ENCODE data around the gene GPR68. TPM values are rescaled to one million over a fixed set of nuclear protein-coding genes. Genes with fewer than 3 reads are reported as not detected.
A peak's percentile ranks its signal among the peaks of the same experiment; 100 is the strongest.
"Not testable (repeated sequence)": the region's sequence is repeated elsewhere in the genome, so short reads cannot be mapped to it uniquely, and the experiment has no call there.

GPR68 gene
- total RNA-seq, 2 donors from 2014 or later, result 36.8 to 44.8 TPM

DNA sequence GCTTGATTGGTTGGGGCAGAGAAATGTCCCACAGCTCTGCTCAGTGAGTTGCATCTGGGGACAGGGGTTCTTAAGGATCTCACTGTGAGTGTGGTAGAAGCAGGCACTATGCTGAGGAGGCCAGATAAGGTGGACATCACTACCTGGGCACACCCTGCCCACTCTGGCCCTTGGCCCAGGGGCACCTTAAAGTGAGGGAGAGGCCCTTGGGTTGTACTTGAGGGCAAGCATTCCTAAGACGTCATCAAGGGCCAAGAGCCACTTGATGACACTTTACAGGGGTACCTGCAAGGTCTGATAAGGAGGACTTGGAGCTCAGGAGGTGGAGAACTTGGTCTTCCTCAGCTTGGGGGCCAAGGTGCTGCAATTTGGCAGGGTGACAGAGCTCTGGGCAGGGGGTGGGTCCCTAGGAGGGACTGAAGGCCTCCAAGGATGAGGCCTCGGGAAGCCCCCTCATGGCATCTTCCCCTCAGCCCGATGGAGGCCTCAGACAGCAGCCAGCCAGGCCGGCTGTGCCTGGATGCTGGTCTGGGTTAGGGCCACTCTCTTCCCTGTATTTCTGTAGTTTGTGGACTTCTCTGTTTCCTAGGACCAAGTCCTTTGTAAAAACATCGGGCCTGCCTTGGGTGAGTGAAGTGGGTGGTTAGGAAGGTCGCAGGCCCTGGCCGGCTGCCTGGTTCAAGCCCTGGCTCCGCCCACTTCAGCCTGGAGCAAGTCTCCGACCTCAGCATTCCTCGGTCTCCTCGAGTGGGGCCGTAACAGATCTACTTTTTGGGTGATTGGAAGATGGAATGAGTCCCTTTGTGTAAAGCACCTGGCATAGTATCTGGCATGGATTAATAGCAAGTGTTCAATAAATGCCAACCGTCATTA, 24.8 kb downstream of the GPR68 start:
- Mint-ChIP-seq H3K27me3 (no peaks in the 10 kb centered on the region), H3K9me3 (peaks cover 4% of the 10 kb centered on the region), H3K36me3 (ENCODE audit: low read depth) (peaks cover 50% of the 10 kb centered on the region), H3K4me3 (no peak overlapping the region), H3K27ac (peak overlapping the region; percentile 81), H3K4me1 (peaks cover 26% of the 10 kb centered on the region)
- no peak for ATAC-seq (replicated peaks)

DNA sequence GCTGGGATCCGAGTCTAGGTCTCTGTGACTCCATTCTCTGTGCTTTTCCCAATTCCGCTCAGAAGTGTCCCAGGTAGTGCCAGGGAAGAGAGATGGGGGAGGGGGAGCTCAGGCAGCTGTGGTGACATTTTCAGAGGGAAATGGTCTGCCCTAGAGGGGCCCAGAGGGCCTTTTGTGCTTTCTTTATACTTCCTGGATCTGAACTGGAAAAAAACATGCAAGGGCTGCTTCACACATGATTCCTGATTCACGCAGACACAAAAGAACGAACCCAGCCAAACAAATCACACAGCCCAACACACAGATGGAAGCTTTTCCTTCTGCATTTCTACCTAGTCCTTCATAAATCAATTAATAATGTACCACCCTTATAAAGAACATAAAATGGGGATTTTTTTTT, 26.5 kb downstream of the GPR68 start:
- H3K36me3 Mint-ChIP-seq (ENCODE audit: low read depth), result peaks cover 53% of the 10 kb centered on the region

DNA sequence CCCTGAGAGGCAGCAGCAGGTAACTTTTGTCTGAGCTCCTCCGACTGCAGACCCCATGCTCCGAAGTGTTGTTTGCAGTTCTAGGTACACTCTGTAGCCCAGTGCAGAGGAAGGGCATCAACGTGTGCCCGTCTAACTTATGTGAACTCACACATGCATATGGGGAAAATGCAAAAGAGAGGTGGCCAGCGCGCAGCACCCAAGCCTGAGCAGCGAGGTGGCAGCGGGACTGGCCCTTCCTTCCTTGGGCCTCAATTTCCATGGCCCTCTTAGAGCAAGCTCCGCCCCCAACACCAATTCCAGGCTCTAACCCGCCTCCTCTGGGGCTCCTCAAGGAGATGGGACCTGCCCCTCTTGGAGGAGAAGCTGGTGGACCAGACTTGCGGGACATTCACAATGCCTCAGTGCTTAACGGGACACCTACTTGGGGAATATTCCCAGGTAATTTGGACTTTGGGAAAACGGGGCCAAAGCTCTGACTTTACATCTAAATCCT, 27.7 kb downstream of the GPR68 start:
- H3K27ac Mint-ChIP-seq, result no peak overlapping the region
- H3K4me1 Mint-ChIP-seq, result peaks cover 12% of the 10 kb centered on the region
- ATAC-seq (replicated peaks), result no peak
- peaks cover 52% of the 10 kb centered on the region for H3K36me3 Mint-ChIP-seq (ENCODE audit: low read depth)
- no peaks in the 10 kb centered on the region for H3K27me3 Mint-ChIP-seq
- no peaks in the 10 kb centered on the region for H3K9me3 Mint-ChIP-seq
- no peak overlapping the region for H3K4me3 Mint-ChIP-seq

More for the DNA sequence above, 26.5 kb downstream of the GPR68 start:
- no peak overlapping the region for H3K4me3 Mint-ChIP-seq
- H3K27me3 Mint-ChIP-seq, result no peaks in the 10 kb centered on the region
- no peaks in the 10 kb centered on the region for H3K9me3 Mint-ChIP-seq
- peak overlapping the region; percentile 65 for H3K27ac Mint-ChIP-seq
- ATAC-seq (replicated peaks), result no peak
- peaks cover 20% of the 10 kb centered on the region for H3K4me1 Mint-ChIP-seq

DNA sequence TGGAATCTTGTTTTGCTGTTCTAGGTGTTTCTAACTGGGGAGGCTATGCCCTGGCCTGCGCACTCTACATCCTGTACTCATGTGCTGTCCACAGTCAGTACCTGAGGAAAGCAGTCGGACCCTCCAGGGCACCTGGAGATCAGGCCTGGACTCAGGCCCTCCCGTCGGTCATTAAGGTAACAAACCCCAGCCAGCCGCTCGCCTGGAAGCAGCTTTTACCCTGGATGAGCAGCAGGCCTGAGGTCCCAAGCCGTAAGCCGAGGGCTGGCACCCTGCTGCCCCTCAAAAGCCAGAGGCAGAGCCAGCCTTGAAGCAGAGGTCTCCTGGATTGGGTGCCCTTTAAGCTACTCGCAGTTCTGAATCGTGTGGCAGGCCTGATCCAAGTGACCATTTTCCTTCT, 29.1 kb downstream of the GPR68 start:
- H3K27me3 Mint-ChIP-seq, result no peaks in the 10 kb centered on the region

DNA sequence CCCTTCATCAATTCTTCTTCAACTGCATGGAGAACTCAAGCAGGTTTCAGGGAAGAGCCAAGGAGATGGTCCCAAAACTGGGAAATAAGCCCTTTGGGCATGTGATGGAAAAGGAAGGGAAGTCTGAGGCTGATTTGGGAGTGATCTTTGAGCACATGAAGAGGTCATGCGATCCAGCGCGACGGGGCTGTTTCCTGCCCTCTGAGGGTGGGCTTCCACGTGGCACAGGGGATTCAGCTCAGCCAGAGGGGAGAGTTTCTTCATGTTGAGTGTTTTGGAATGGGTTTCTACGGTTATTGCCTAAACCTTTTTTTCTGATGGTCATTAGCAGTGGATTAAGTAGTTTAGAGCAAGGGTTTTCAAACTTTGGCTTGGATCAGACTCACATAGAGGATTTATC, 30.2 kb downstream of the GPR68 start:
- Mint-ChIP-seq H3K27ac (peak overlapping the region; percentile 29), H3K36me3 (ENCODE audit: low read depth) (peaks cover 64% of the 10 kb centered on the region), H3K4me3 (no peak overlapping the region), H3K4me1 (peaks cover 14% of the 10 kb centered on the region), H3K27me3 (no peaks in the 10 kb centered on the region), H3K9me3 (no peaks in the 10 kb centered on the region)
- no peak for ATAC-seq (replicated peaks)

More for the DNA sequence above, 29.1 kb downstream of the GPR68 start:
- Mint-ChIP-seq H3K4me1 (peaks cover 9% of the 10 kb centered on the region), H3K4me3 (no peak overlapping the region), H3K36me3 (ENCODE audit: low read depth) (peaks cover 58% of the 10 kb centered on the region), H3K27ac (peak overlapping the region; percentile 76), H3K9me3 (no peaks in the 10 kb centered on the region)
- no peak for ATAC-seq (replicated peaks)

DNA sequence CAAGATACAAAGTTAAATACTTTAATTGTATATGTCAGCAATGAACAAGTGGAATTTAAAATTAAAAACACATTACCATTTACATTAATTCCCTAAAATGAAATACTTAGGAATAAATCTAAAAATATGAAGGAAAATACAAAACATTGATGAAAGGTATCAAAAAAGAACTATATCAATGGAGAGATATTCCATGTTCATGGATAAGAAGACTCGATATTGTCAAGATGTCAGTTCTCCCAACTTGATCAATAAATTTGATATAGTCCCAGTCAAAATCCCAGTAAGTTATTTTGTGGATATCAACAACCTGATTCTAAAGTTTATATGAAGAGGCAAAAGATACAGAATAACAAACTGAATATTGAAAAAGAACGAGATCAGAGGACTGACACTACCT, 33.5 kb downstream of the GPR68 start:
- Mint-ChIP-seq H3K27ac (no peak overlapping the region), H3K4me1 (peaks cover 14% of the 10 kb centered on the region), H3K27me3 (no peaks in the 10 kb centered on the region), H3K4me3 (no peak overlapping the region), H3K36me3 (ENCODE audit: low read depth) (peaks cover 80% of the 10 kb centered on the region), H3K9me3 (no peaks in the 10 kb centered on the region)
- ATAC-seq (replicated peaks), result no peak

DNA sequence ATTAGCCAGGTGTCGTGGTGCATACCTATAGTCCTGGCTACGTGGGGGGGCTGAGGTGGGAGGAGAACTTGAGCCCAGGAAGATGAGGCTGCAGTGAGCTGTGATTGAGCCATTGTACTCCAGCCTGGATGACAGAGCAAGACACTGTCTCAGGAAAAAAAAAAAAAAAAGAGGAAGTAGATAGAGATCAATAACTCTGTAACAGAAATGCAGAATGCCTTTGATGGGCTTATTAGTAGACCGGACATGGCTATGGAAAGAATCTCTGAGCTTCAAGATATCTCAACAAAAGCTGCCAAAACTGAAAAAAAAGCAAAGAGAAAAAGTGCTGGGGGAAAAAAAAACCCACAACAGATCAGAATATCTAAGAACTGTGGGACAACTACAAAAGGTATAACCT, 37.5 kb downstream of the GPR68 start:
- no peak overlapping the region for H3K4me3 Mint-ChIP-seq
- H3K27me3 Mint-ChIP-seq, result no peaks in the 10 kb centered on the region
- no peaks in the 10 kb centered on the region for H3K9me3 Mint-ChIP-seq
- peaks cover 98% of the 10 kb centered on the region for H3K36me3 Mint-ChIP-seq (ENCODE audit: low read depth)
- H3K4me1 Mint-ChIP-seq, result peaks cover 15% of the 10 kb centered on the region
- no peak overlapping the region for H3K27ac Mint-ChIP-seq
- ATAC-seq (replicated peaks), result no peak

DNA sequence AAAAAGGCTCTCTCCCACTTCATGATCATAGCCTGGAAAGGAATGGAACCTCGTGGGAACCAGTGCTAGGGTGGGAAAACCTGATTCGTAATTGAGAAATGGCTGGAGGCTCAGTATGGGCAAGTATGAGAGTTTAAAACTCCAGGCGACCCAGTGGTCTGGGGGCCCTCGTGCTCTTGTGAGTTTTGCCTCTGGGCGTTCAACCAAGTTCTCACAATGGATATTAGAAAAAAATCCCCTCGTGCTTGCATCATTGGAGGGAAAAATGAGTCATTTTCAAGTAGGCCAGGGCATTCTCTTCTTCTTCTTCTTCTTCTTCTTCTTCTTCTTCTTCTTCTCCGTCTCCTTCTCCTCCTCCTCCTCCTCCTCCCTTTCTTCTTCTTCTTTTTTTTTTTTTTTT, 39.0 kb downstream of the GPR68 start:
- peaks cover 93% of the 10 kb centered on the region for H3K36me3 Mint-ChIP-seq (ENCODE audit: low read depth)
- peaks cover 11% of the 10 kb centered on the region for H3K4me1 Mint-ChIP-seq
- H3K27ac Mint-ChIP-seq, result peak overlapping the region; percentile 41
- H3K9me3 Mint-ChIP-seq, result no peaks in the 10 kb centered on the region
- peak; percentile 45 for ATAC-seq (replicated peaks)
- peak overlapping the region; percentile 17 for H3K4me3 Mint-ChIP-seq
- no peaks in the 10 kb centered on the region for H3K27me3 Mint-ChIP-seq

DNA sequence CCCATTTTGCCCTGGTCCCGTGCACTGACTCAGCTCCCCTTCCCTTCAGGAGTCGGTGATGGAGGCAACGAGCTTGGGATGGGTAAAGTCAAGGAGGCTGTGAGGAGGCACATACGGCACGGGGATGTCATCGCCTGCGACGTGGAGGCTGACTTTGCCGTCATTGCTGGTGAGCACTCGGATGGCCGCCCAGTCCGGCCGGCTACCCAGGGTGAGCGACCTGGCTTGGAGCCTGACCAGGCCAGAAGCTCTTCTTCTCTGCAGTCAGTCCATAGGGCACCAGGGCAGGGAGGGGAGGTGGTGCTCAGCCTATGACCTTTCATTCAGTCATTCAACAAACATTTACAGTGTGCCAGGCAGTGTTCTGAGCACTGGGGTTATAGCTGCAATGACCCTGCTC, 39.8 kb downstream of the GPR68 start:
- no peak overlapping the region for H3K4me3 Mint-ChIP-seq
- no peaks in the 10 kb centered on the region for H3K9me3 Mint-ChIP-seq
- peaks cover 93% of the 10 kb centered on the region for H3K36me3 Mint-ChIP-seq (ENCODE audit: low read depth)
- H3K27ac Mint-ChIP-seq, result peak overlapping the region; percentile 41
- peaks cover 8% of the 10 kb centered on the region for H3K4me1 Mint-ChIP-seq
- H3K27me3 Mint-ChIP-seq, result no peaks in the 10 kb centered on the region
- no peak for ATAC-seq (replicated peaks)

DNA sequence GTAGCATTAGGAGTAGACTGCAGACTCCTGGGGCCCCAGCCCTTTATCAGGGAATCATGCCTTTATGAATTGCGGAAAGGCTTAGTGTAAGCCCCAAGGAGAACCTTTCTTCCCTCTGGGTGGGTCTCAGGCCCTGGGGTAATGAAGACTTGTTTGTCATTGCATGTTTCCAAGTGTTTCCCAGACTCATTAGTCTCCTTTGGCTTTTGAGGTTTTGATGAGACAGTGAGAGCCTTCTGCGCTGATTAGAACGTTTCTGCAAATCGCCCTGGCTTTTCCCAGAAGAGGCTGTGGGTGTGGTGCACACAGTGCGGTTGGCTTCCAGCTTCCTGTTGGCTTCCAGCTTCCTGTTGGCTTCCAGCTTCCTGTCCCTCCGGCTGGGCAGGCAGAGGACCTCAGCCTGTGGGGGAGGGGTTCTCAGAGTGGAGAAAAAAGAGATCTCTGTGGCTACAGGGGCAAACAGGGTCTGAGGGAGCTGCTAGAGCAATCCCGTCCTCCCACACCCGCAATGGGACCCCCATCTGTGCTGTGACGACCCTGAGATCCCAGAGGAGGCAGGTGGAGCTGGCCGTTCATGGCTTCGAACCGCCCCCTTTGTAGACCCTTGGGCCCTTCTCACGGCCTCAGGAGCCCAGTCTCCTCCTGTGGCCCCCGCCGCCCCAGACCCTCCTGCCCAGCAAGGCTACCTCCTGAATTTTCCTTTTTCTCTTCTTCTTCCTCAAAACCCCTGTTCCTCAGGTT, 42.1 kb downstream of the GPR68 start:
- Mint-ChIP-seq H3K27me3 (no peaks in the 10 kb centered on the region), H3K4me1 (peaks cover 6% of the 10 kb centered on the region), H3K9me3 (no peaks in the 10 kb centered on the region), H3K4me3 (peak overlapping the region; percentile 0), H3K36me3 (ENCODE audit: low read depth) (peaks cover 91% of the 10 kb centered on the region), H3K27ac (peak overlapping the region; percentile 86)
- ATAC-seq (replicated peaks), result peak; percentile 57

DNA sequence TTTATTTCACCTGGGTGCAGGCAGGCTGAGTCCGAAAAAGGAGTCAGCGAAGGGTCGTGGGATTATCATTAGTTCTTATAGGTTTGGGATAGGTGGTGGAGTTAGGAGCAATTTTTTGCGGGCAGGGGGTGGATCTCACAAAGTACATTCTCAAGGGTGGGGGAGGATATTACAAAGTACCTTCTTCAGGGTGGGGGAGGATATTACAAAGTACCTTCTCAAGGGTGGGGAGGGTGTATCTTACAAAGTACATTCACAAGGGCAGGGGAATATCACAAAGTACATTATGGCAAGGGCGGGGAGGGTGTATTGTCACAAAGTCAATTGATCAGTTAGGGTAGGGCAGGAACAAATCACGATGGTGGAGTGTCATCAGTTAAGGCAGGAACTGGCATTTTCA, 43.7 kb downstream of the GPR68 start:
- not testable (repeated sequence) for H3K27ac Mint-ChIP-seq; H3K27me3 Mint-ChIP-seq; ATAC-seq (replicated peaks); H3K4me3 Mint-ChIP-seq; H3K4me1 Mint-ChIP-seq; H3K9me3 Mint-ChIP-seq
- H3K36me3 Mint-ChIP-seq (ENCODE audit: low read depth), result peaks cover 91% of the 10 kb centered on the region

DNA sequence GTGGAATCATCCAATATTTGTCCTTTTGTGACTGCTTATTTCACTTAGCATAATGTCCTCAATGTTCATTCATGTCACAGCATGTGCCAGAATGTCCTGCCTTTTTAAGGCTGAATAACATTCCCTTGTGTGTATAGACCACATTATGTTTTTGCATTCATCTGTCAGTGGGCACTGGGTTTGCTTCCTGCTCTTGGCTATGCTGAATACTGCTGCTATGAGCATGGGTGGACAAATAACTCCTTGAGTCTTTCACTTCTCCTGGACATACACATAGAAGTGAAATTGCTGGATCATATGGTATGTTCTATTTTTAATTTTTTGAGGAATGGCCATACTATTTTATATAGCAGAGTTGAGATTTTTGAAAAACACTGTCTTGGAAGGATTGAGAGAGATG, 46.9 kb downstream of the GPR68 start:
- Mint-ChIP-seq H3K4me3 (no peak overlapping the region), H3K27ac (no peak overlapping the region), H3K4me1 (peaks cover 17% of the 10 kb centered on the region), H3K36me3 (ENCODE audit: low read depth) (peaks cover 82% of the 10 kb centered on the region), H3K9me3 (no peaks in the 10 kb centered on the region), H3K27me3 (no peaks in the 10 kb centered on the region)
- no peak for ATAC-seq (replicated peaks)

DNA sequence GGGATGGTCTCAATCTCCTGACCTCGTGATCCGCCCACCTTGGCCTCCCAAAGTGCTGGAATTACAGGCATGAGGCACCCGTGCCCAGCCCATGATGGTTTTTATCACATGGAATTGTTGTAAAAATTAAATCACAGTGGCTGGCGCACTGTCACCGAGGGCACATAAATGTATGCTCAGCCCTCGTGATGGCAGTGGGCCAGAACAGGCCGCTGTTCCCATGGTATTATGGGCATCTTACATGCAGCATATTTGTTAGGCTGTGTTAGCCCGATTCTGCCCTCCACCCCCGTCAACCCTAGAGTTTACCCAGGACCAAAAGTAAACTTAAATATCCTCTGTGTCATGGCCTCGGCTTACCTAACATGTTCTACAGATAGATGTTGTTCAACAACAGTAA, 48.6 kb downstream of the GPR68 start:
- Mint-ChIP-seq H3K36me3 (ENCODE audit: low read depth) (peaks cover 90% of the 10 kb centered on the region), H3K27me3 (no peaks in the 10 kb centered on the region), H3K27ac (no peak overlapping the region), H3K4me1 (peaks cover 23% of the 10 kb centered on the region), H3K4me3 (no peak overlapping the region), H3K9me3 (no peaks in the 10 kb centered on the region)
- ATAC-seq (replicated peaks), result no peak

DNA sequence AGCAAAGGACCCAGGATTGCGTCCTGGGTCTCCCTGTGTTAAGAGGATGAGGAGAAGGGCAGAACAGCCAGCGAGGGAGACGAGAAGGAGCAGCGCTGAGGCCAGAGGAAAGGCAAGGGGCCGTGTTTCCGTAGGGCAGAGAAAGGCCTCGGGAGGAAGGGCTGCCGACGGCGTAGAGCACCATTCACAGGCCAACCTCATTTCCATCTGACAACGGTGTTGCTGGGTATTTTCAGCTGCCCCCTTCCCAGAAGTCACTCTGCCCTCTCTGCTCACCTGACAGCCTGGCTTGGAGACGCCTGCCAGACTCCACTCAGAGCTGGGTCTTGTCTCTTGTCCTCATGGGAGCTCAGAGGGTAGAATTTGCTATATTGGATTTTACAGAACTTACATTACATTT, 51.4 kb downstream of the GPR68 start:
- ATAC-seq (replicated peaks), result no peak
- peaks cover 28% of the 10 kb centered on the region for H3K4me1 Mint-ChIP-seq
- H3K4me3 Mint-ChIP-seq, result no peak overlapping the region
- no peaks in the 10 kb centered on the region for H3K9me3 Mint-ChIP-seq
- H3K27ac Mint-ChIP-seq, result no peak overlapping the region
- H3K27me3 Mint-ChIP-seq, result no peaks in the 10 kb centered on the region
- peaks cover 88% of the 10 kb centered on the region for H3K36me3 Mint-ChIP-seq (ENCODE audit: low read depth)

DNA sequence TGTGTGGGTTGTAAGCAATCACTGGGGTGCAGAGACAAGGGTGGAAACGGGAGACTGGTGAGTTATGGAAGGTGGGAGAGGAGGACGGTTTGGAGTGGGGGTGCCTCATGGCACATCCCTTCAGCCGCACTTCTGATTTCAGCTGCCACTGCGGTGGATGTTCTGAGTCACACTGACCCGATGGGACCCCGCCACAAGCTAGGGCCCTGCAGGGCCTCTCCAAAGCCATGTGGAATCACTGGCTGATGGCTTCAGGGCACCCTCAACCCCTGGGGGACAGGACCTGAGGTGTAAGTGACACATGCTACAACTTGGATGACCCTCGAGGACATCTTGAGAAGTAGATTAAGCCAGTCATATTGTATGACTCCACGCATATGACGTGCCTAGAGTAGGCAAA, 53.7 kb downstream of the GPR68 start:
- Mint-ChIP-seq H3K36me3 (ENCODE audit: low read depth) (peaks cover 89% of the 10 kb centered on the region), H3K4me3 (no peak overlapping the region), H3K9me3 (no peaks in the 10 kb centered on the region), H3K27ac (peak overlapping the region; percentile 79), H3K27me3 (no peaks in the 10 kb centered on the region), H3K4me1 (peaks cover 28% of the 10 kb centered on the region)
- ATAC-seq (replicated peaks), result no peak

Measured in activated T-helper 17 cell treated with anti-CD3 and anti-CD28 coated beads, Interleukin-2, amount 50 U/mL, for 72 hours (primary cell).